A549 treated with CORT108297 at 1 μM for 4 hours (cell line): ENCODE data around the gene GFI1. TPM values are rescaled to one million over a fixed set of nuclear protein-coding genes. Genes with fewer than 3 reads are reported as not detected.

Experiments used
- total RNA-seq: library from RNA; stranded (reverse); fragments of 200-300 nt; extraction: Qiagen RNA extraction; gene quantifications from 5 replicates; pipeline ENCODE4 v1.2.3, GENCODE V29; 2022

The GFI1 gene
- 0.07 to 0.26 TPM (median 0.21 TPM) in 5 replicates for total RNA-seq

DNA sequence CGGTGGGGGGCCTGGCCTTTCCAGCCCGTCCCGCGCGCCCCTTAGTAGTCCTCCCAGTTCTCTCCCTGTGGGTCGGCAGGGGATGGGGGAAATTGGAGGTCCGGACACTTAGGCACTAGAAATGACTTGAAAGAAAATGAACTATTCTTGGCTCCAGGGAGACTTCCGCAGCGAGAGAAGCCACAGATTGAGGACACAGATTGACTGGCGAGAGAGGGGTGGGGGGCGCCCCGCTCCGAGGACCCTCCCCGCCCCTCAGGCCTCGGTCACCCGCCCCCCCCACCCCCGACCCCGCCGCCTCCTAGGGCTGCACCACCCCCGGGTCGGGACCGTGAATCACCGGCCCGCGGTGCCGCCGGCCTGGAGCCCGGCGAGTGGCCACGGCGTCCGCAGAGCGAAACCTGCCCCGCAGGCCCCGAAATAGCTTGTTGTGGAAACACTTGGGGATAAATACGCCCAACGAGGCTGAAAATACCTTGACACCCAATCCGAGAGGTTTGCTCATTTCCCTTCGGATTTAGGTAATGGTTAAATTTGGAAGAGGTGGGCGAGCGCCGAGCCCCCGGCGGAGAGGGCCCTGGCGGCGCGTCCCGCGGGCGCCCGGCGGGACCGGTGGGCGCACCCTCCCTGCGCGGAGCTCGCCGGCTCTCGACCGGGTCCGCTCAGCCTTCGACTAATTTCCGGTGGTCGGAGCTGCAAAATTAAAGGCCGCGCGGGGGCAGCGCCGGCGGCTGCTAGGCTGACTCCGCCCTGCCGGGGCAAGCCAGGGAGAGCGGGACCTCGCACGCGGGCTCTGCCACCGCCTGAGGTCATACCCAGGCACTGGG lies at the start of gene GFI1:
Gene GFI1 (minus strand): TSS at position 675 of the 827 bp plus-strand sequence. CDS start 3,438 bp downstream, outside the sequence.

Other genes starting within 250 kb of the GFI1 start
- 6.3 to 8.6 TPM (median 7.1 TPM) in 5 replicates for gene GLMN, start 187.9 kb downstream of the GFI1 start, total RNA-seq
- gene RPAP2, start 187.9 kb downstream of the GFI1 start, total RNA-seq = 10.0 to 12.0 TPM (median 10.8 TPM) in 5 replicates